Measurements from ENCODE around the gene PIR. TPM values are rescaled to one million over a fixed set of nuclear protein-coding genes. Genes with fewer than 3 reads are reported as not detected.

PIR gene
- total and polyA plus RNA-seq, 2 donors (not counting 1 experiment from before 2014, with no cell fraction given): 0.22 TPM; not detected in 1

GRCh38 chrX:15366506-15367352 is 126.4 kb downstream of the PIR start:
- Histone ChIP-seq H2AFZ (ENCODE audit: insufficient read depth, low read depth, low read length, poor library complexity, severe bottlenecking) (no peak overlapping the region), H3K27me3 (replicated peaks in 1 of 4; ENCODE audit: control extremely low read depth in 1 of 4, control insufficient read depth in 3 of 4, insufficient read depth in 4 of 4, low read length in 3 of 4) (peaks cover 0 to 7% (median 0%) of the 10 kb centered on the region in 4 experiments), H3K9ac (ENCODE audit: low read length) (no peak overlapping the region), H4K20me1 (ENCODE audit: control insufficient read depth, insufficient read depth, low read length, poor library complexity, severe bottlenecking) (no peaks in the 10 kb centered on the region), H3K79me2 (ENCODE audit: control insufficient read depth, insufficient read depth, low read length) (no peaks in the 10 kb centered on the region), H3K4me1 (ENCODE audit: control insufficient read depth in 2 of 2, insufficient read depth in 2 of 2, low read length in 2 of 2) (no peaks in the 10 kb centered on the region), H3K27ac (ENCODE audit: low read length in 2 of 2) (no peak overlapping the region), H3K36me3 (replicated peaks in 1 of 2; ENCODE audit: control extremely low read depth in 1 of 2, control insufficient read depth in 1 of 2, extremely low read depth in 1 of 2, insufficient read depth in 2 of 2, low read length in 1 of 2) (no peaks in the 10 kb centered on the region), H3K9me3 (ENCODE audit: control extremely low read depth in 1 of 3, control insufficient read depth in 2 of 3, insufficient read depth in 1 of 3, low read length in 2 of 3) (no peaks in the 10 kb centered on the region), H3K4me2 (replicated peaks; ENCODE audit: low read depth, low read length, poor library complexity, severe bottlenecking) (no peak overlapping the region), H3K4me3 (ENCODE audit: control extremely low read depth in 1 of 5, extremely low read depth in 1 of 5, insufficient read depth in 1 of 5, low read depth in 2 of 5, low read length in 4 of 5) (no peak overlapping the region)
- H3K27ac Mint-ChIP-seq: no peak overlapping the region
- CTCF ChIA-PET: no interaction called here
- no peak overlapping the region for H3K4me3 Mint-ChIP-seq
- 92% methylated on average over 2 of the region's 9 CpGs for WGBS (ENCODE audit: insufficient coverage)
- TF ChIP-seq EZH2 (IDR thresholded peaks at IDR 0.05; ENCODE audit: borderline replicate concordance, insufficient read depth, low read depth, low read length, poor library complexity, severe bottlenecking) (no peak), CTCF (IDR thresholded peaks at IDR 0.05) (no peak)
- POLR2A ChIA-PET: no interaction called here
- H3K4me1 Mint-ChIP-seq: no peaks in the 10 kb centered on the region
- ATAC-seq (ENCODE audit: low read depth) (no peak), DNase-seq (no peak)
- H3K9me3 Mint-ChIP-seq (ENCODE audit: insufficient read depth): no peaks in the 10 kb centered on the region
- intact Hi-C loops (cut with micrococcal nuclease): no loop called here
- H3K27me3 Mint-ChIP-seq: peaks cover 13% of the 10 kb centered on the region

- H3K27ac ChIP-seq (ENCODE audit: low read length in 2 of 2): no peak overlapping the region
- H3K27ac Mint-ChIP-seq: no peak overlapping the region
- H4K20me1 ChIP-seq (ENCODE audit: control insufficient read depth, insufficient read depth, low read length, poor library complexity, severe bottlenecking): no peaks in the 10 kb centered on the region
- H3K9ac ChIP-seq (ENCODE audit: low read length): no peak overlapping the region
- no peaks in the 10 kb centered on the region for H3K27me3 Mint-ChIP-seq
- H3K9me3 Mint-ChIP-seq (ENCODE audit: insufficient read depth): peaks cover 3% of the 10 kb centered on the region
- no peak for DNase-seq
- H3K4me3 Mint-ChIP-seq: no peak overlapping the region
- no peaks in the 10 kb centered on the region for H3K4me1 ChIP-seq (ENCODE audit: control insufficient read depth in 2 of 2, insufficient read depth in 2 of 2, low read length in 2 of 2)
- ChIA-PET POLR2A (no interaction called here), CTCF (interaction anchor here (0.6 kb wide), 1 partner anchor 9 kb away, joined by 3 read pairs; no protein-coding TSS in a partner anchor)
- no peaks in the 10 kb centered on the region for H3K79me2 ChIP-seq (ENCODE audit: control insufficient read depth, insufficient read depth, low read length)
- TF ChIP-seq CTCF (IDR thresholded peaks at IDR 0.05) (no peak), EZH2 (IDR thresholded peaks at IDR 0.05; ENCODE audit: borderline replicate concordance, insufficient read depth, low read depth, low read length, poor library complexity, severe bottlenecking) (no peak)
- H3K36me3 ChIP-seq (replicated peaks in 1 of 2; ENCODE audit: control extremely low read depth in 1 of 2, control insufficient read depth in 1 of 2, extremely low read depth in 1 of 2, insufficient read depth in 2 of 2, low read length in 1 of 2): no peaks in the 10 kb centered on the region
- no peaks in the 10 kb centered on the region for H3K4me1 Mint-ChIP-seq
- H3K4me2 ChIP-seq (replicated peaks; ENCODE audit: low read depth, low read length, poor library complexity, severe bottlenecking): no peak overlapping the region
- no CpG with 5 or more reads among the region's 2 CpGs for WGBS (ENCODE audit: insufficient coverage)
- H3K9me3 ChIP-seq (ENCODE audit: control extremely low read depth in 1 of 3, control insufficient read depth in 2 of 3, insufficient read depth in 1 of 3, low read length in 2 of 3): no peaks in the 10 kb centered on the region
- H3K27me3 ChIP-seq (replicated peaks in 1 of 4; ENCODE audit: control extremely low read depth in 1 of 4, control insufficient read depth in 3 of 4, insufficient read depth in 4 of 4, low read length in 3 of 4): peaks cover 0 to 3% (median 1%) of the 10 kb centered on the region in 4 experiments
- no peak overlapping the region for H2AFZ ChIP-seq (ENCODE audit: insufficient read depth, low read depth, low read length, poor library complexity, severe bottlenecking)
- no peak for ATAC-seq (ENCODE audit: low read depth)
- intact Hi-C loops (cut with micrococcal nuclease): no loop called here
- H3K4me3 ChIP-seq (ENCODE audit: control extremely low read depth in 1 of 5, extremely low read depth in 1 of 5, insufficient read depth in 1 of 5, low read depth in 2 of 5, low read length in 4 of 5): no peak overlapping the region
Measured at GRCh38 chrX:15359701-15360100, 133.4 kb downstream of the PIR start.
